HEK293 (cell line): ENCODE data around the gene FOXG1.
A peak's percentile ranks its signal among the peaks of the same experiment; 100 is the strongest.

Source experiments
- CTCF ChIA-PET: fragments of 350-600 bp; formaldehyde crosslinking; extraction: SDS; loops from one replicate; lab custom pipeline; 2021; ENCODE audit warnings: antibody characterized with exemption; lab: Yijun Ruan, JAX
- POLR2A ChIA-PET: fragments of 300-600 bp; formaldehyde crosslinking; extraction: SDS; loops from one replicate; lab custom pipeline; 2020; ENCODE audit warnings: antibody characterized with exemption, inconsistent platforms; lab: Yijun Ruan, JAX
- H3K27ac ChIP-seq: fragments of 200-500 bp; sonication (Bioruptor generic); 2 replicates; pipeline ENCODE4 v1.5.1; 2014; ENCODE audit warnings: low read depth, low read length, control low read depth, inconsistent platforms; ENCODE audit errors: extremely low read depth
- H3K36me3 ChIP-seq, 2 experiments: fragments of 200-500 bp in 1 of 2; sonication (Bioruptor generic) in 1 of 2; 1 replicate in 1 of 2; 2 replicates in 1 of 2; pipeline ENCODE4 v1.5.1; 2014 to 2017; ENCODE audit warnings: inconsistent platforms in 2 of 2, low read length in 2 of 2; ENCODE audit not compliant: control insufficient read depth in 2 of 2, insufficient read depth in 1 of 2
- H3K4me1 ChIP-seq: fragments of 200-500 bp; sonication (Bioruptor generic); 2 replicates; pipeline ENCODE4 v1.5.1; 2014; ENCODE audit warnings: mild to moderate bottlenecking, low read length, inconsistent platforms; ENCODE audit not compliant: control insufficient read depth, insufficient read depth
- H3K4me3 ChIP-seq: 2 replicates; pipeline ENCODE4 v1.5.1; 2011; ENCODE audit warnings: low read depth, mild to moderate bottlenecking, control low read depth, low read length, moderate library complexity
- H3K9me3 ChIP-seq: fragments of 200-500 bp; sonication (Bioruptor generic); 2 replicates; pipeline ENCODE4 v1.5.1; 2014; ENCODE audit warnings: low read depth, low read length, inconsistent platforms; ENCODE audit not compliant: control insufficient read depth, insufficient read depth
- ZIC2 ChIP-seq: fragments of 450-650 bp; formaldehyde crosslinking; IDR thresholded peaks from 2 replicates; pipeline ENCODE4 v1.5.1; 2016; ENCODE audit warnings: missing biosample characterization, missing genetic modification characterization
- ZNF114 ChIP-seq: fragments of 450-650 bp; formaldehyde crosslinking; IDR thresholded peaks from 2 replicates; pipeline ENCODE4 v1.5.0; 2017; ENCODE audit warnings: missing biosample characterization, missing genetic modification characterization
- ZNF174 ChIP-seq: fragments of 450-650 bp; formaldehyde crosslinking; IDR thresholded peaks from 2 replicates; pipeline ENCODE4 v1.5.0; 2017; ENCODE audit warnings: missing biosample characterization, mild to moderate bottlenecking, missing genetic modification characterization
- ZNF292 ChIP-seq: fragments of 450-650 bp; formaldehyde crosslinking; IDR thresholded peaks from 2 replicates; pipeline ENCODE4 v1.5.1; 2016; ENCODE audit warnings: low read depth, missing biosample characterization, missing genetic modification characterization, borderline replicate concordance
- ZNF391 ChIP-seq: fragments of 450-650 bp; formaldehyde crosslinking; IDR thresholded peaks from 2 replicates; pipeline ENCODE4 v1.5.1; 2016; ENCODE audit warnings: low read depth, missing biosample characterization, missing genetic modification characterization, borderline replicate concordance
- ZNF792 ChIP-seq: fragments of 450-650 bp; formaldehyde crosslinking; IDR thresholded peaks from 2 replicates; pipeline ENCODE4 v1.5.1; 2016; ENCODE audit warnings: missing biosample characterization, missing genetic modification characterization
- TF ChIP-seq, protein P1 (sequence below): fragments of 450-650 bp; formaldehyde crosslinking; conservative IDR thresholded peaks from 2 replicates; pipeline ENCODE4 v1.5.1; 2016; ENCODE audit warnings: low read depth, missing biosample characterization, missing genetic modification characterization
- TF ChIP-seq, protein P2 (sequence below): fragments of 450-650 bp; formaldehyde crosslinking; IDR thresholded peaks from 2 replicates; pipeline ENCODE4 v1.5.1; 2017; ENCODE audit warnings: missing biosample characterization, missing genetic modification characterization
- TF ChIP-seq, protein P3 (sequence below): fragments of 450-650 bp; formaldehyde crosslinking; IDR thresholded peaks from 2 replicates; pipeline ENCODE4 v1.5.0; 2017; ENCODE audit warnings: missing biosample characterization, missing genetic modification characterization, borderline replicate concordance

FOXG1 gene

DNA sequence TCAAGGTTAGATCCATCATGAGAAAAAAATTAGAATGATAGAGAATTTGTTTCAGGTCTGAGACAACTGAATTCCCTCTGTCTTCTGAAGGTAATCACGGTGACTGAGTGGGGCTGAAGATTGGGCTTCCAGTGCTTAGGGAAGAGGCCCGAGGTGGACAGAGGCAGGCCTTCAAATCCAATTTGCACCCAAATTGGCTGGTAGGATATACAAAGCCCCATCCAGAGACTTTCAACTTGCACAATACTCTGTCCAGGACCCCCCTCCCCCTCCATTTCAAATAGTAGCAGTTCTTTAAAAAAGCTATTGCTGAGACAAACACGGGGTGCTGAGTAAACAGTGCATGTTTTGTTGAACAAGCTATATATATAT, 3.6 kb upstream of the FOXG1 start:
- no peak overlapping the region for H3K4me3 ChIP-seq
- CTCF ChIA-PET: interaction anchor here (0.7 to 4.2 kb wide), 4 partner anchors 9 to 112 kb away, joined by 3 to 22 read pairs (median 14); no protein-coding TSS in a partner anchor
- no peaks in the 10 kb centered on the region for H3K9me3 ChIP-seq
- POLR2A ChIA-PET: no interaction called here
- TF ChIP-seq ZNF114 (no peak), ZNF292 (tag by site-specific recombination) (no peak)
- TF ChIP-seq, protein P1, sequence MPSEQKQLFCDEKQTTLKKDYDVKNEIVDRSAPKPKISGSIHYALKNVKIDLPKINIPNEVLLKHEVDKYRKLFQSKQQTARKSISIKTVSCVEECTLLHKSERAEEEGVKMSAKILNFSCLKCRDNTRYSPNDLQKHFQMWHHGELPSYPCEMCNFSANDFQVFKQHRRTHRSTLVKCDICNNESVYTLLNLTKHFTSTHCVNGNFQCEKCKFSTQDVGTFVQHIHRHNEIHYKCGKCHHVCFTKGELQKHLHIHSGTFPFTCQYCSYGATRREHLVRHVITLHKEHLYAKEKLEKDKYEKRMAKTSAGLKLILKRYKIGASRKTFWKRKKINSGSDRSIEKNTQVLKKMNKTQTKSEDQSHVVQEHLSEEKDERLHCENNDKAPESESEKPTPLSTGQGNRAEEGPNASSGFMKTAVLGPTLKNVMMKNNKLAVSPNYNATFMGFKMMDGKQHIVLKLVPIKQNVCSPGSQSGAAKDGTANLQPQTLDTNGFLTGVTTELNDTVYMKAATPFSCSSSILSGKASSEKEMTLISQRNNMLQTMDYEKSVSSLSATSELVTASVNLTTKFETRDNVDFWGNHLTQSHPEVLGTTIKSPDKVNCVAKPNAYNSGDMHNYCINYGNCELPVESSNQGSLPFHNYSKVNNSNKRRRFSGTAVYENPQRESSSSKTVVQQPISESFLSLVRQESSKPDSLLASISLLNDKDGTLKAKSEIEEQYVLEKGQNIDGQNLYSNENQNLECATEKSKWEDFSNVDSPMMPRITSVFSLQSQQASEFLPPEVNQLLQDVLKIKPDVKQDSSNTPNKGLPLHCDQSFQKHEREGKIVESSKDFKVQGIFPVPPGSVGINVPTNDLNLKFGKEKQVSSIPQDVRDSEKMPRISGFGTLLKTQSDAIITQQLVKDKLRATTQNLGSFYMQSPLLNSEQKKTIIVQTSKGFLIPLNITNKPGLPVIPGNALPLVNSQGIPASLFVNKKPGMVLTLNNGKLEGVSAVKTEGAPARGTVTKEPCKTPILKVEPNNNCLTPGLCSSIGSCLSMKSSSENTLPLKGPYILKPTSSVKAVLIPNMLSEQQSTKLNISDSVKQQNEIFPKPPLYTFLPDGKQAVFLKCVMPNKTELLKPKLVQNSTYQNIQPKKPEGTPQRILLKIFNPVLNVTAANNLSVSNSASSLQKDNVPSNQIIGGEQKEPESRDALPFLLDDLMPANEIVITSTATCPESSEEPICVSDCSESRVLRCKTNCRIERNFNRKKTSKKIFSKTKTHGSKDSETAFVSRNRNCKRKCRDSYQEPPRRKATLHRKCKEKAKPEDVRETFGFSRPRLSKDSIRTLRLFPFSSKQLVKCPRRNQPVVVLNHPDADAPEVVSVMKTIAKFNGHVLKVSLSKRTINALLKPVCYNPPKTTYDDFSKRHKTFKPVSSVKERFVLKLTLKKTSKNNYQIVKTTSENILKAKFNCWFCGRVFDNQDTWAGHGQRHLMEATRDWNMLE (tag by site-specific recombination): no peak
- no peak overlapping the region for H3K27ac ChIP-seq
- peaks cover 0 to 11% of the 10 kb centered on the region in 2 experiments; a peak in 1 of 3 replicates for H3K36me3 ChIP-seq
- peaks cover 3% of the 10 kb centered on the region for H3K4me1 ChIP-seq

DNA sequence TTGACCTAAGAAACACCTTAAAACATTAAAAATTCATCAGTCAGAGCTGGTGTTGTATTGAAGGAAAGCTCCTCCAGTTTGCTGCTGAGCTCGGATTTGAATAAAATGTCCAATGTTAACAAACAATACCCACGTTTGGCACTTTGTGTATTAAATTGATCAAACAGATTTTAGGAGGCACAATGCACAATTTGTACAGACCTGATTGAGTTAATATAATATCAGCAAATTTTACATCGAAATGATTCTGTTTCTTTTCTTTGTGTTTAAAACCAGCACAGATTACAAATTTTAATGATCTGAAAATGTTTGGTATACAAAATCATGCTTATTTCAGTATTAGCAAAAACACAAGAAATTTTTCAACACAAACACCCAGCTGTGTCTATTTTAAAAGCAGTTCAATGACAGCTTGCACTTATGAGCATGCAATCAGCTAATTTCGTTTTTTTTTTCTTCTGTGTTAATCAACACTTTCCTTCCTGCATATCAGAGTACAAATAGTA, 2.8 kb upstream of the FOXG1 start:
- TF ChIP-seq, protein P2, sequence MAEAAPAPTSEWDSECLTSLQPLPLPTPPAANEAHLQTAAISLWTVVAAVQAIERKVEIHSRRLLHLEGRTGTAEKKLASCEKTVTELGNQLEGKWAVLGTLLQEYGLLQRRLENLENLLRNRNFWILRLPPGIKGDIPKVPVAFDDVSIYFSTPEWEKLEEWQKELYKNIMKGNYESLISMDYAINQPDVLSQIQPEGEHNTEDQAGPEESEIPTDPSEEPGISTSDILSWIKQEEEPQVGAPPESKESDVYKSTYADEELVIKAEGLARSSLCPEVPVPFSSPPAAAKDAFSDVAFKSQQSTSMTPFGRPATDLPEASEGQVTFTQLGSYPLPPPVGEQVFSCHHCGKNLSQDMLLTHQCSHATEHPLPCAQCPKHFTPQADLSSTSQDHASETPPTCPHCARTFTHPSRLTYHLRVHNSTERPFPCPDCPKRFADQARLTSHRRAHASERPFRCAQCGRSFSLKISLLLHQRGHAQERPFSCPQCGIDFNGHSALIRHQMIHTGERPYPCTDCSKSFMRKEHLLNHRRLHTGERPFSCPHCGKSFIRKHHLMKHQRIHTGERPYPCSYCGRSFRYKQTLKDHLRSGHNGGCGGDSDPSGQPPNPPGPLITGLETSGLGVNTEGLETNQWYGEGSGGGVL: no peak
- TF ChIP-seq ZNF174 (tag by site-specific recombination): no peak
- TF ChIP-seq ZNF792 (tag by site-specific recombination): no peak
- TF ChIP-seq, protein P3, sequence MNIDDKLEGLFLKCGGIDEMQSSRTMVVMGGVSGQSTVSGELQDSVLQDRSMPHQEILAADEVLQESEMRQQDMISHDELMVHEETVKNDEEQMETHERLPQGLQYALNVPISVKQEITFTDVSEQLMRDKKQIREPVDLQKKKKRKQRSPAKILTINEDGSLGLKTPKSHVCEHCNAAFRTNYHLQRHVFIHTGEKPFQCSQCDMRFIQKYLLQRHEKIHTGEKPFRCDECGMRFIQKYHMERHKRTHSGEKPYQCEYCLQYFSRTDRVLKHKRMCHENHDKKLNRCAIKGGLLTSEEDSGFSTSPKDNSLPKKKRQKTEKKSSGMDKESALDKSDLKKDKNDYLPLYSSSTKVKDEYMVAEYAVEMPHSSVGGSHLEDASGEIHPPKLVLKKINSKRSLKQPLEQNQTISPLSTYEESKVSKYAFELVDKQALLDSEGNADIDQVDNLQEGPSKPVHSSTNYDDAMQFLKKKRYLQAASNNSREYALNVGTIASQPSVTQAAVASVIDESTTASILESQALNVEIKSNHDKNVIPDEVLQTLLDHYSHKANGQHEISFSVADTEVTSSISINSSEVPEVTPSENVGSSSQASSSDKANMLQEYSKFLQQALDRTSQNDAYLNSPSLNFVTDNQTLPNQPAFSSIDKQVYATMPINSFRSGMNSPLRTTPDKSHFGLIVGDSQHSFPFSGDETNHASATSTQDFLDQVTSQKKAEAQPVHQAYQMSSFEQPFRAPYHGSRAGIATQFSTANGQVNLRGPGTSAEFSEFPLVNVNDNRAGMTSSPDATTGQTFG (tag by site-specific recombination): no peak
- no peak for TF ChIP-seq ZNF391
- no peak for TF ChIP-seq ZIC2
- TF ChIP-seq, all 188 proteins: peak for 0
- Histone ChIP-seq H3K4me3 (peak overlapping the region; percentile 61), H3K36me3 (peaks cover 0 to 11% of the 10 kb centered on the region in 2 experiments; a peak in 1 of 3 replicates), H3K27ac (no peak overlapping the region), H3K9me3 (no peaks in the 10 kb centered on the region), H3K4me1 (peaks cover 3% of the 10 kb centered on the region)
- ChIA-PET CTCF (interaction anchor here (0.7 to 4.2 kb wide), 5 partner anchors 9 to 1693 kb away, joined by 3 to 22 read pairs (median 9); no protein-coding TSS in a partner anchor), POLR2A (interaction anchor here (1.1 kb wide), 2 partner anchors 11 to 13 kb away, joined by 3 read pairs; no protein-coding TSS in a partner anchor)
